ENCODE results near the gene CA11. TPM values are rescaled to one million over a fixed set of nuclear protein-coding genes. Genes with fewer than 3 reads are reported as not detected.
"Not testable (repeated sequence)": the region's sequence is repeated elsewhere in the genome, so short reads cannot be mapped to it uniquely, and the experiment has no call there.

CA11 gene
- total and polyA plus RNA-seq, 9 of the 15 experiments (the other 6 are each of a cell fraction or from before 2014, with no cell fraction given): 2.9 to 19.9 (median 8.3) TPM

- no peak for TF ChIP-seq YY1 (IDR thresholded peaks at IDR 0.05; ENCODE audit: borderline replicate concordance in 1 of 3, control insufficient read depth in 1 of 3, extremely low read depth in 1 of 3, insufficient read depth in 3 of 3, insufficient read length in 1 of 3, insufficient replicate concordance in 2 of 3, low read depth in 1 of 3, low read length in 2 of 3)
- TF ChIP-seq NFATC3 (IDR thresholded peaks at IDR 0.05): peak; percentile 44; the same call in 1 of the 2 replicates
- TF ChIP-seq HDAC2 (IDR thresholded peaks at IDR 0.05): 0 out of 2 replicates have a peak, but pooled peaks have one; percentile 49
- no peak for TF ChIP-seq NR2C2 (CRISPR knock-in tag; IDR thresholded peaks at IDR 0.05)
- no peak for TF ChIP-seq NR2C2 (tag; IDR thresholded peaks at IDR 0.05)
- TF ChIP-seq, protein P1, sequence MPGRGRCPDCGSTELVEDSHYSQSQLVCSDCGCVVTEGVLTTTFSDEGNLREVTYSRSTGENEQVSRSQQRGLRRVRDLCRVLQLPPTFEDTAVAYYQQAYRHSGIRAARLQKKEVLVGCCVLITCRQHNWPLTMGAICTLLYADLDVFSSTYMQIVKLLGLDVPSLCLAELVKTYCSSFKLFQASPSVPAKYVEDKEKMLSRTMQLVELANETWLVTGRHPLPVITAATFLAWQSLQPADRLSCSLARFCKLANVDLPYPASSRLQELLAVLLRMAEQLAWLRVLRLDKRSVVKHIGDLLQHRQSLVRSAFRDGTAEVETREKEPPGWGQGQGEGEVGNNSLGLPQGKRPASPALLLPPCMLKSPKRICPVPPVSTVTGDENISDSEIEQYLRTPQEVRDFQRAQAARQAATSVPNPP (IDR thresholded peaks at IDR 0.05; ENCODE audit: borderline replicate concordance, insufficient read depth, insufficient read length): no peak
- TF ChIP-seq MAFG (tag; conservative IDR thresholded peaks at IDR 0.05): peak; percentile 90
- peak; percentile 59; the same call in 1 of the 2 replicates for TF ChIP-seq NFE2 (IDR thresholded peaks at IDR 0.05; ENCODE audit: low read depth)
- no peak for TF ChIP-seq BCLAF1 (IDR thresholded peaks at IDR 0.05; ENCODE audit: borderline replicate concordance in 1 of 2, control insufficient read depth in 1 of 2, low read depth in 2 of 2, low read length in 1 of 2)
- no peak for TF ChIP-seq FOXA3 (CRISPR knock-in tag; conservative IDR thresholded peaks at IDR 0.05 in 1 of 2, IDR thresholded peaks at IDR 0.05 in 1 of 2)
- no peak for TF ChIP-seq ZNF124 (CRISPR knock-in tag; IDR thresholded peaks at IDR 0.05)
- TF ChIP-seq SPI1 (IDR thresholded peaks at IDR 0.05; ENCODE audit: borderline replicate concordance, low read depth, low read length): no peak
- no peak for TF ChIP-seq DNMT1 (IDR thresholded peaks at IDR 0.05)
- peak; percentile 60; the same call in 1 of the 2 replicates for TF ChIP-seq CEBPB (tag; IDR thresholded peaks at IDR 0.05)
- no peak for TF ChIP-seq ZSCAN32 (CRISPR knock-in tag; IDR thresholded peaks at IDR 0.05)
- TF ChIP-seq KDM1A (IDR thresholded peaks at IDR 0.05): no peak
- TF ChIP-seq TCF7 (IDR thresholded peaks at IDR 0.05; ENCODE audit: borderline replicate concordance): 0 out of 2 replicates have a peak, but pooled peaks have one; percentile 21
- peak; percentile 97 for TF ChIP-seq ZNF263 (CRISPR knock-in tag; IDR thresholded peaks at IDR 0.05; ENCODE audit: borderline replicate concordance)
Observed at GRCh38 chr19:48632692-48633147, 13.3 kb downstream of the CA11 start (continued).

- FAIRE-seq, ATAC-seq: not testable (repeated sequence)
Observed at GRCh38 chr19:48632286-48632685, 13.7 kb downstream of the CA11 start.

More at GRCh38 chr19:48632286-48632685, 13.7 kb downstream of the CA11 start:
- POLR2A ChIA-PET: interaction anchor here (0.7 to 2.4 kb wide), 7 partner anchors 8 to 322 kb away, joined by 3 to 18 read pairs (median 4); partner anchors contain the start of genes RPL18 and SPHK2
- H4K20me1 ChIP-seq (replicated peaks; ENCODE audit: control insufficient read depth, insufficient read depth, low read length); H3K36me3 ChIP-seq (ENCODE audit: control insufficient read depth, insufficient read depth, low read length); BruUV-seq (replicated peaks); H3K27me3 ChIP-seq (ENCODE audit: control insufficient read depth in 2 of 2, insufficient read depth in 2 of 2, low read length in 2 of 2); H2AFZ ChIP-seq (ENCODE audit: low read depth, low read length); CTCF ChIA-PET (ENCODE audit: low intra/inter-chr PET ratio); intact Hi-C loops (cut with micrococcal nuclease); H3K4me2 ChIP-seq (ENCODE audit: insufficient read depth, low read length); DNase-seq (ENCODE audit: extremely low read depth in 1 of 4, low spot score in 3 of 4); in situ Hi-C loops (cut with MboI); H3K9me1 ChIP-seq (ENCODE audit: control insufficient read depth, insufficient read depth, low read length); H3K79me2 ChIP-seq (ENCODE audit: control insufficient read depth, insufficient read depth, low read length); H3K4me3 ChIP-seq; H3K9me3 ChIP-seq (replicated peaks; ENCODE audit: control insufficient read depth, insufficient read depth, low read depth, low read length): not testable (repeated sequence)
- peaks cover 32 to 86% of the 10 kb centered on the region in 2 experiments for H3K4me1 ChIP-seq (replicated peaks in 1 of 2; ENCODE audit: control insufficient read depth in 2 of 2, insufficient read depth in 2 of 2, low read length in 2 of 2)
- 90% methylated on average over 11 of the region's 11 CpGs for WGBS (ENCODE audit: insufficient coverage, low coverage, missing lambda C conversion rate)
- peak overlapping the region in 1 of 2 experiments; percentile 7; a peak in 1 of 4 replicates for H3K9ac ChIP-seq (ENCODE audit: insufficient read depth in 1 of 2, low read depth in 2 of 2, low read length in 2 of 2)
- 0 out of 3 replicates have a peak overlapping the region, but pooled peaks have one; percentile 88 for H3K27ac ChIP-seq (ENCODE audit: extremely low read depth, low read depth, low read length)

Data from K562 (cell line).